Mesenchymal stem cell (in vitro differentiated cells and primary cell): ENCODE measurements around the gene PTPRN2.

ENCODE experiments used
- DNase-seq: peaks from one replicate; pipeline ENCODE4 v3.0.0-alpha.2; 2013
- H2AFZ ChIP-seq: one replicate; pipeline ENCODE4 v1.6.1; 2013; ENCODE audit warnings: low read depth, mild to moderate bottlenecking, control low read depth, inconsistent platforms, low read length, moderate library complexity
- H2AK5ac ChIP-seq: 2 replicates; pipeline ENCODE4 v1.6.1; 2013; ENCODE audit warnings: low read length, moderate library complexity, mild to moderate bottlenecking, inconsistent platforms; ENCODE audit not compliant: severe bottlenecking
- H2BK120ac ChIP-seq: one replicate; pipeline ENCODE4 v1.6.1; 2013; ENCODE audit warnings: low read depth, mild to moderate bottlenecking, inconsistent platforms, low read length, moderate library complexity
- H2BK12ac ChIP-seq, 2 experiments: one replicate each; pipeline ENCODE4 v1.6.1; 2013; ENCODE audit warnings: inconsistent platforms in 2 of 2, low read length in 2 of 2, mild to moderate bottlenecking in 2 of 2, moderate library complexity in 2 of 2, control low read depth in 1 of 2
- H2BK15ac ChIP-seq: one replicate; pipeline ENCODE4 v1.6.1; 2013; ENCODE audit warnings: mild to moderate bottlenecking, low read depth, inconsistent platforms; ENCODE audit not compliant: poor library complexity, severe bottlenecking
- H2BK5ac ChIP-seq: 2 replicates; pipeline ENCODE4 v1.6.1; 2013; ENCODE audit warnings: low read depth, mild to moderate bottlenecking, low read length, control low read depth, inconsistent platforms; ENCODE audit not compliant: poor library complexity, severe bottlenecking
- H3K14ac ChIP-seq, 2 experiments: one replicate each; pipeline ENCODE4 v1.6.1; 2013; ENCODE audit warnings: inconsistent platforms in 2 of 2, low read length in 2 of 2, control low read depth in 1 of 2, mild to moderate bottlenecking in 1 of 2, moderate library complexity in 1 of 2
- H3K18ac ChIP-seq, 2 experiments: one replicate each; pipeline ENCODE4 v1.6.1; 2013; ENCODE audit warnings: inconsistent platforms in 2 of 2, low read length in 2 of 2, control low read depth in 1 of 2, low read depth in 1 of 2, mild to moderate bottlenecking in 1 of 2
- H3K23ac ChIP-seq, 2 experiments: one replicate each; pipeline ENCODE4 v1.6.1; 2013; ENCODE audit warnings: inconsistent platforms in 2 of 2, low read length in 2 of 2, mild to moderate bottlenecking in 2 of 2, moderate library complexity in 2 of 2, control low read depth in 1 of 2
- H3K27ac ChIP-seq: 2 replicates; pipeline ENCODE4 v1.5.1; 2013; ENCODE audit warnings: mild to moderate bottlenecking, moderate library complexity, low read length, control low read depth, inconsistent platforms; ENCODE audit not compliant: poor library complexity, severe bottlenecking
- H3K27me3 ChIP-seq, 2 experiments: 2 replicates each; pipeline versions ENCODE4 v1.6.1 to v1.7.0; 2013; ENCODE audit warnings: low read length in 2 of 2, mild to moderate bottlenecking in 2 of 2, moderate library complexity in 2 of 2, control low read depth in 1 of 2, inconsistent platforms in 1 of 2; ENCODE audit not compliant: control insufficient read depth in 1 of 2, insufficient read depth in 1 of 2
- H3K36me3 ChIP-seq, 2 experiments: 2 replicates each; pipeline versions ENCODE4 v1.6.1 to v1.7.0; 2013; ENCODE audit warnings: low read length in 2 of 2, control low read depth in 1 of 2, inconsistent platforms in 1 of 2, low read depth in 1 of 2, mild to moderate bottlenecking in 1 of 2; ENCODE audit not compliant: insufficient read depth in 2 of 2, control insufficient read depth in 1 of 2
- H3K4ac ChIP-seq, 2 experiments: one replicate each; pipeline ENCODE4 v1.6.1; 2013; ENCODE audit warnings: inconsistent platforms in 2 of 2, low read length in 2 of 2, mild to moderate bottlenecking in 2 of 2, moderate library complexity in 2 of 2, control low read depth in 1 of 2, low read depth in 1 of 2
- H3K4me1 ChIP-seq: 2 replicates; pipeline ENCODE4 v1.6.1; 2013; ENCODE audit warnings: low read depth, low read length, control low read depth; ENCODE audit not compliant: control insufficient read depth, insufficient read depth
- H3K4me2 ChIP-seq: 2 replicates; pipeline ENCODE4 v1.6.1; 2013; ENCODE audit warnings: low read length, mild to moderate bottlenecking, inconsistent platforms; ENCODE audit not compliant: poor library complexity, severe bottlenecking
- H3K4me3 ChIP-seq, 2 experiments: 2 replicates each; pipeline versions ENCODE4 v1.5.1 to v1.7.0; 2013; ENCODE audit warnings: low read length in 2 of 2, mild to moderate bottlenecking in 2 of 2, control low read depth in 1 of 2, low read depth in 1 of 2; ENCODE audit not compliant: insufficient read depth in 1 of 2
- H3K79me1 ChIP-seq: replicated peaks from 2 replicates; pipeline ENCODE4 v1.6.1; 2013; ENCODE audit warnings: mild to moderate bottlenecking, control low read depth, low read length, inconsistent platforms; ENCODE audit not compliant: poor library complexity, severe bottlenecking
- H3K9ac ChIP-seq: 2 replicates; pipeline ENCODE4 v1.7.0; 2013; ENCODE audit warnings: mild to moderate bottlenecking, low read length, moderate library complexity
- H3K9me3 ChIP-seq: 2 replicates; pipeline ENCODE4 v1.7.0; 2013; ENCODE audit warnings: mild to moderate bottlenecking, low read length; ENCODE audit not compliant: control insufficient read depth
- H4K8ac ChIP-seq: one replicate; pipeline ENCODE4 v1.6.1; 2013; ENCODE audit warnings: inconsistent platforms, mild to moderate bottlenecking, low read length, moderate library complexity
- H4K91ac ChIP-seq: one replicate; pipeline ENCODE4 v1.6.1; 2013; ENCODE audit warnings: mild to moderate bottlenecking, low read length, inconsistent platforms
- WGBS: methylation state at CpG from one replicate; pipeline ENCODE4 v1.1.7; 2013; ENCODE audit warnings: mixed read lengths; 5-methylcytosine and 5-hydroxymethylcytosine counted together

PTPRN2 gene

GRCh38 chr7:158570449-158571170 lies 17.0 kb downstream of the PTPRN2 start:
- WGBS: 86% methylated on average over 44 of the region's 44 CpGs
- H2BK120ac ChIP-seq: no peak overlapping the region

GRCh38 chr7:158569858-158570323 lies 17.7 kb downstream of the PTPRN2 start:
- no peak overlapping the region for H3K14ac ChIP-seq
- peaks cover 0 to 41% of the 10 kb centered on the region in 2 experiments for H3K27me3 ChIP-seq
- H3K36me3 ChIP-seq: no peaks in the 10 kb centered on the region
- H3K9me3 ChIP-seq: no peaks in the 10 kb centered on the region
- no peak overlapping the region for H4K91ac ChIP-seq
- no peak overlapping the region for H3K4me2 ChIP-seq
- no peak overlapping the region for H2BK15ac ChIP-seq
- H2BK120ac ChIP-seq: no peak overlapping the region
- no peaks in the 10 kb centered on the region for H3K79me1 ChIP-seq
- DNase-seq: no peak
- H2AK5ac ChIP-seq: no peak overlapping the region
- WGBS: 9% methylated on average over 37 of the region's 53 CpGs
- no peak overlapping the region for H2BK12ac ChIP-seq
- no peak overlapping the region for H2AFZ ChIP-seq
- H3K4me1 ChIP-seq: no peaks in the 10 kb centered on the region
- no peak overlapping the region for H2BK5ac ChIP-seq
- H3K4ac ChIP-seq: no peak overlapping the region
- H3K18ac ChIP-seq: no peak overlapping the region
- no peak overlapping the region for H4K8ac ChIP-seq
- H3K4me3 ChIP-seq: no peak overlapping the region
- no peak overlapping the region for H3K27ac ChIP-seq
- no peak overlapping the region for H3K9ac ChIP-seq
- H3K23ac ChIP-seq: no peak overlapping the region

More at GRCh38 chr7:158570449-158571170, 17.0 kb downstream of the PTPRN2 start:
- no peak overlapping the region for H4K8ac ChIP-seq
- no peaks in the 10 kb centered on the region for H3K9me3 ChIP-seq
- no peak overlapping the region for H3K9ac ChIP-seq
- no peaks in the 10 kb centered on the region for H3K4me1 ChIP-seq
- no peak overlapping the region for H3K27ac ChIP-seq
- no peak overlapping the region for H2AFZ ChIP-seq
- no peak overlapping the region for H3K18ac ChIP-seq
- DNase-seq: no peak
- no peak overlapping the region for H3K4me2 ChIP-seq
- no peaks in the 10 kb centered on the region for H3K79me1 ChIP-seq
- H2BK15ac ChIP-seq: no peak overlapping the region
- no peaks in the 10 kb centered on the region for H3K36me3 ChIP-seq
- H2BK12ac ChIP-seq: no peak overlapping the region
- no peak overlapping the region for H3K14ac ChIP-seq
- H3K27me3 ChIP-seq: peaks cover 0 to 38% of the 10 kb centered on the region in 2 experiments
- H4K91ac ChIP-seq: no peak overlapping the region
- H3K4me3 ChIP-seq: no peak overlapping the region
- H2AK5ac ChIP-seq: no peak overlapping the region
- H2BK5ac ChIP-seq: no peak overlapping the region
- no peak overlapping the region for H3K23ac ChIP-seq
- H3K4ac ChIP-seq: no peak overlapping the region

- no peaks in the 10 kb centered on the region for H3K79me1 ChIP-seq
- no peak overlapping the region for H2BK120ac ChIP-seq
- no peak for DNase-seq
- no peaks in the 10 kb centered on the region for H3K36me3 ChIP-seq
- no peak overlapping the region for H3K14ac ChIP-seq
- no peak overlapping the region for H2BK5ac ChIP-seq
- H2AFZ ChIP-seq: no peak overlapping the region
- H3K4me3 ChIP-seq: no peak overlapping the region
- no peak overlapping the region for H4K8ac ChIP-seq
- no peak overlapping the region for H4K91ac ChIP-seq
- peaks cover 0 to 38% of the 10 kb centered on the region in 2 experiments for H3K27me3 ChIP-seq
- H3K9me3 ChIP-seq: no peaks in the 10 kb centered on the region
- WGBS: 78% methylated on average over 29 of the region's 67 CpGs
- H2AK5ac ChIP-seq: no peak overlapping the region
- no peak overlapping the region for H2BK12ac ChIP-seq
- no peak overlapping the region for H2BK15ac ChIP-seq
- no peak overlapping the region for H3K27ac ChIP-seq
- H3K18ac ChIP-seq: no peak overlapping the region
- H3K9ac ChIP-seq: no peak overlapping the region
- no peak overlapping the region for H3K23ac ChIP-seq
- no peak overlapping the region for H3K4me2 ChIP-seq
- H3K4ac ChIP-seq: no peak overlapping the region
- no peaks in the 10 kb centered on the region for H3K4me1 ChIP-seq
These were observed 18.4 kb downstream of the PTPRN2 start for GRCh38 chr7:158568974-158569857.

GRCh38 chr7:158567153-158567603 lies 20.4 kb downstream of the PTPRN2 start:
- Histone ChIP-seq H2BK12ac (no peak overlapping the region), H3K4me3 (no peak overlapping the region), H3K79me1 (no peaks in the 10 kb centered on the region), H3K4ac (no peak overlapping the region), H3K9me3 (no peaks in the 10 kb centered on the region), H3K9ac (no peak overlapping the region), H4K8ac (no peak overlapping the region), H3K14ac (no peak overlapping the region), H3K27ac (no peak overlapping the region), H4K91ac (no peak overlapping the region), H2AK5ac (no peak overlapping the region), H2BK120ac (no peak overlapping the region), H2AFZ (no peak overlapping the region), H3K27me3 (peaks cover 0 to 31% of the 10 kb centered on the region in 2 experiments), H3K36me3 (no peaks in the 10 kb centered on the region), H2BK15ac (no peak overlapping the region), H3K4me2 (no peak overlapping the region), H3K18ac (no peak overlapping the region), H3K23ac (no peak overlapping the region), H2BK5ac (no peak overlapping the region), H3K4me1 (no peaks in the 10 kb centered on the region)
- DNase-seq: no peak
- WGBS: 57% methylated on average over 5 of the region's 8 CpGs
